Adrenal gland (tissue), 12 donors: ENCODE measurements around the gene TPD52L2. TPM values are rescaled to one million over a fixed set of nuclear protein-coding genes. Genes with fewer than 3 reads are reported as not detected.
"Not testable (repeated sequence)": the region's sequence is repeated elsewhere in the genome, so short reads cannot be mapped to it uniquely, and the experiment has no call there.

Experiments
- DNase-seq, 7 donors: peaks; one replicate each; pipeline ENCODE4 v3.0.0-alpha.2; 2019 to 2020
- H3K27ac ChIP-seq, 5 donors: fragments of 200-600 bp; sonication (generic) in 4 of 5; 1 replicate in 3 of 5; 2 replicates in 2 of 5; pipeline versions ENCODE4 v1.5.1 to v1.8.0; 2016 to 2020; ENCODE audit warnings: mild to moderate bottlenecking in 1 of 5
- H3K27me3 ChIP-seq: fragments of 200-600 bp; 2 replicates; pipeline ENCODE4 v1.8.0; 2021
- H3K36me3 ChIP-seq, 2 donors: fragments of 200-600 bp; replicated peaks in 1 of 2; 1 replicate in 1 of 2; 2 replicates in 1 of 2; pipeline versions ENCODE4 v1.5.1 to v1.8.0; 2018 to 2022
- H3K4me1 ChIP-seq, 2 donors: fragments of 200-600 bp; replicated peaks in 1 of 2; 1 replicate in 1 of 2; 2 replicates in 1 of 2; pipeline versions ENCODE4 v1.5.1 to v1.8.0; 2018 to 2021
- H3K4me3 ChIP-seq, 4 donors: fragments of 200-600 bp; sonication (generic) in 3 of 4; one replicate each; pipeline ENCODE4 v1.5.1; 2016 to 2018
- H3K9me3 ChIP-seq, 3 donors: fragments of 200-600 bp; sonication (generic) in 1 of 3; replicated peaks in 1 of 3; 1 replicate in 2 of 3; 2 replicates in 1 of 3; pipeline versions ENCODE4 v1.5.1 to v1.8.0; 2016 to 2021
- POLR2A ChIP-seq, 2 donors: fragments of 450-650 bp; IDR thresholded peaks; one replicate each; pipeline ENCODE4 v1.6.1; 2017; ENCODE audit warnings: antibody characterized with exemption in 2 of 2, mild to moderate bottlenecking in 2 of 2, moderate library complexity in 1 of 2
- WGBS, 4 donors: extraction: QIAGEN DNeasy Blood & Tissue Kit in 2 of 4; methylation state at CpG; one replicate each; pipeline versions ENCODE4 v1.1.5 to v1.1.7; 2013 to 2017; 5-methylcytosine and 5-hydroxymethylcytosine counted together
- intact Hi-C, 2 donors: fragments of 100-400 bp; cut with DNase I; formaldehyde crosslinking; loops; one replicate each; pipeline versions ENCODE4 v1.14.1 to v1.15.0; 2022 to 2023
- polyA plus RNA-seq, 3 donors: library from polyadenylated mRNA; stranded (reverse); fragments of 200-250 nt in 2 of 3; fragments of 350-450 nt in 1 of 3; fragmentation: Illumina TruSeq in 1 of 3; extraction: RNeasy Lipid Tissue Mini Kit (QIAGEN cat#74804) in 1 of 3; gene quantifications; one replicate each; pipeline ENCODE4 v1.2.3, GENCODE V29; 2013 to 2014
- total RNA-seq, 9 donors: library from RNA; depleted of rRNA in 4 of 9; stranded (reverse); fragments of >200 nt in 4 of 9; fragments of 120-200 nt in 1 of 9; fragmentation: NEBNext Ultra II Directional in 1 of 9; extraction: Animal tissue kit (Norgen Biotek cat#: 25700) in 1 of 9; gene quantifications; one replicate each; pipeline versions ENCODE4 v1.1.0 to v1.2.4, GENCODE V29; 2013 to 2023
- TF ChIP-seq, protein P1 (sequence below), 6 experiments: fragments of 450-650 bp in 4 of 6; fragments of 200-600 bp in 2 of 6; sonication (generic) in 1 of 6; IDR thresholded peaks; 1 replicate in 5 of 6; 2 replicates in 1 of 6; pipeline versions ENCODE4 v1.5.1 to v1.8.0; 2016 to 2021; ENCODE audit warnings: antibody characterized with exemption in 6 of 6, mild to moderate bottlenecking in 2 of 6, moderate library complexity in 1 of 6
- donor health status: healthy with polysubstance abuse.
- donor health status: Bipolar disorder and iron deficiency.
- donor health status: DM: yes; HTN: yes; CAD: no.
- donor health status: DM: no; HTN: no; CAD: no.
- donor health status: DM: no; HTN: no; CAD: no.
- donor health status: DM: yes; HTN: yes; CAD: no.

The TPD52L2 gene
- total and polyA plus RNA-seq, 12 donors, result 81.9 to 125 (median 112) TPM

- Histone ChIP-seq H3K27me3 (no peaks in the 10 kb centered on the region), H3K4me1 (no peaks in the 10 kb centered on the region), H3K27ac (no peak overlapping the region), H3K36me3 (peaks cover 0 to 81% of the 10 kb centered on the region in 2 donors), H3K9me3 (no peaks in the 10 kb centered on the region), H3K4me3 (no peak overlapping the region)
- no peak for DNase-seq
- 88 to 95% (median 89%) methylated on average over 11 to 14 of the region's 14 CpGs for WGBS, 4 donors
- TF ChIP-seq, protein P1, sequence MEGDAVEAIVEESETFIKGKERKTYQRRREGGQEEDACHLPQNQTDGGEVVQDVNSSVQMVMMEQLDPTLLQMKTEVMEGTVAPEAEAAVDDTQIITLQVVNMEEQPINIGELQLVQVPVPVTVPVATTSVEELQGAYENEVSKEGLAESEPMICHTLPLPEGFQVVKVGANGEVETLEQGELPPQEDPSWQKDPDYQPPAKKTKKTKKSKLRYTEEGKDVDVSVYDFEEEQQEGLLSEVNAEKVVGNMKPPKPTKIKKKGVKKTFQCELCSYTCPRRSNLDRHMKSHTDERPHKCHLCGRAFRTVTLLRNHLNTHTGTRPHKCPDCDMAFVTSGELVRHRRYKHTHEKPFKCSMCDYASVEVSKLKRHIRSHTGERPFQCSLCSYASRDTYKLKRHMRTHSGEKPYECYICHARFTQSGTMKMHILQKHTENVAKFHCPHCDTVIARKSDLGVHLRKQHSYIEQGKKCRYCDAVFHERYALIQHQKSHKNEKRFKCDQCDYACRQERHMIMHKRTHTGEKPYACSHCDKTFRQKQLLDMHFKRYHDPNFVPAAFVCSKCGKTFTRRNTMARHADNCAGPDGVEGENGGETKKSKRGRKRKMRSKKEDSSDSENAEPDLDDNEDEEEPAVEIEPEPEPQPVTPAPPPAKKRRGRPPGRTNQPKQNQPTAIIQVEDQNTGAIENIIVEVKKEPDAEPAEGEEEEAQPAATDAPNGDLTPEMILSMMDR (IDR thresholded peaks at IDR 0.05), result no peak
- TF ChIP-seq POLR2A (IDR thresholded peaks at IDR 0.05), result no peak
- intact Hi-C loops, result no loop called here
These were observed 14.0 kb downstream of the TPD52L2 start for GRCh38 chr20:63878899-63879663.

- peaks cover 0 to 80% of the 10 kb centered on the region in 2 donors for H3K36me3 ChIP-seq
- not testable (repeated sequence) for DNase-seq
These were observed 15.8 kb downstream of the TPD52L2 start for GRCh38 chr20:63880901-63881300.

GRCh38 chr20:63881451-63882226 is 16.6 kb downstream of the TPD52L2 start:
- Histone ChIP-seq H3K4me3 (no peak overlapping the region), H3K36me3 (peaks cover 0 to 75% of the 10 kb centered on the region in 2 donors), H3K27ac (no peak overlapping the region), H3K4me1 (no peaks in the 10 kb centered on the region), H3K9me3 (no peaks in the 10 kb centered on the region), H3K27me3 (no peaks in the 10 kb centered on the region)
- DNase-seq, result no peak
- intact Hi-C loops, result no loop called here
- WGBS, 4 donors, result 79 to 90% (median 89%) methylated on average over 9 to 19 of the region's 19 CpGs
- TF ChIP-seq POLR2A (IDR thresholded peaks at IDR 0.05), result no peak

More at GRCh38 chr20:63880901-63881300, 15.8 kb downstream of the TPD52L2 start:
- H3K4me1 ChIP-seq, H3K4me3 ChIP-seq, H3K27me3 ChIP-seq, intact Hi-C loops, H3K27ac ChIP-seq, H3K9me3 ChIP-seq: not testable (repeated sequence)
- 94 to 97% (median 96%) methylated on average over 11 to 13 of the region's 13 CpGs for WGBS, 4 donors

DNA sequence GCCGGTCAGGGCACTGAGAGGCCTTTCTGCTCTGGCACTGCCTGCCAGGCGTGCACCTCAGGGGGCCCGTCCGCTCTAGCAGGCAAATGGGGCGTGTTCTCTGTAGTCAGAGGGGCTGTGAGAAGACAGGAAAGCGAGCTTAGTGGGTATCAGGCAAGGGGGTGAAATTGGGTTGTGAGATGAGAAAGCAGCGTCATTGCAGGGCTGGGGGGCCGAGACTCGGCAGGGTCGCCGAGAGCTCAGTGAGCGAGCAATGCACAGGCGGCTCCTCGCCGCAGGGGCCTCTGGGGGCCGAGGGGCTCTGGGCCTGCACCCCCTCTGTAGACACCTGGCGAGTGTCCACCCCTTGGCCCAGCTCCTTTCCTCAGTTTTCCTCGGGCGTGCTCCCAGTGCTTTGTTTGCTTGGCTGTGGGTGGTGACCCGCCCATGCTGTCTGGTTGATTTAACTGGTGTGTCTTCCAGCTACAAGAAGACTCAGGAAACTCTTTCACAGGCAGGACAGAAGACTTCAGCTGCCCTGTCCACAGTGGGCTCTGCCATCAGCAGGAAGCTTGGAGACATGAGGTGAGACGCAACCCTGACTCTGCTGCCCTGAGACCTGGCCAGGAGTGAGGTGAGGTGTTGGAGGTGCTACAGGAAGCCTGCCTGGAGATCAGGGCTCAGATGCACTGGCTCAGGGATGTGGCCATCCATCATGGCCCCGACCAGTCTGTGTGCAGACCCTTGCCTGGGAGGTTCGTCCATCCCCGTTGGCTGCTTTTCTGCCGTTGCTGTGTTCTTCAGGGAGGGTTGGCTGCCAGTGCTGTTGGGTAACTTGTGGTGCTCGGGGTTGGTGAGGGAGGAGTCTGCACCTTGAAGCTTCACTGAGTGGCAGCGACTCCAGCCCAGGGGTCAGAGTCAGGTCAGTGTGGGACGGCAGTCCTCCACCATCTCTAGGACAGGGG is 17.5 kb downstream of the TPD52L2 start:
- no peak for TF ChIP-seq POLR2A (IDR thresholded peaks at IDR 0.05)
- TF ChIP-seq, protein P1 (IDR thresholded peaks at IDR 0.05), result no peak
- intact Hi-C loops, result no loop called here
- H3K4me3 ChIP-seq, result no peak overlapping the region
- 82 to 89% (median 87%) methylated on average over 22 to 28 of the region's 28 CpGs for WGBS, 4 donors
- no peaks in the 10 kb centered on the region for H3K9me3 ChIP-seq
- no peak for DNase-seq
- H3K27ac ChIP-seq, result no peak overlapping the region
- no peaks in the 10 kb centered on the region for H3K4me1 ChIP-seq
- H3K27me3 ChIP-seq, result no peaks in the 10 kb centered on the region
- peaks cover 0 to 74% of the 10 kb centered on the region in 2 donors for H3K36me3 ChIP-seq
